SW480 (cell line): Measurements from ENCODE around the gene SMARCA2.
A peak's percentile ranks its signal among the peaks of the same experiment; 100 is the strongest.

Experiments used
- DNase-seq: peaks from one replicate; pipeline ENCODE4 v3.0.0-alpha.2; 2016; ENCODE audit warnings: low spot score

The SMARCA2 gene

DNA sequence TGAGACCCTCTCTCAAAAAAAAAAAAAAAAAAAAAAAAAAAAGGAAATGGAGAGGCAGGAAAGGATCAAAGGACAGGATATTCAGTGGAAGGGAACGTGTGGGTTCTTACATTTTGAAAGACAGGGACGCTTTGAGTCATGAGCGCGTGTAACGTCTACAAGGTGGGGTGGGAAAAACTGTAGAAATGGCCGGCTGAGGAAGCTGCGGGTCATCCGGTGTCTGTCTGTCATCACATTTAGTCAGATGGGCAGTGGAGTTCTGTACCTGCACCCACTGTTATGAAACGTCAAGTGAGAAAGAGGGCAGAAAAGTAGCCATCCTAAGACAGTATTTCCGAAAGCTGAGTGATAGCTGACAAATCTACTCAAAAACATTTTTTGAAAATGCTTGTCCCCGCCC lies 159.8 kb downstream of the SMARCA2 start:
- no peak for DNase-seq

GRCh38 chr9:2177121-2177520 lies 162.0 kb downstream of the SMARCA2 start:
- no peak for DNase-seq

- no peak for DNase-seq
Observed at GRCh38 chr9:2178034-2178734, 163.0 kb downstream of the SMARCA2 start.

- DNase-seq, result peak; percentile 8
Observed at GRCh38 chr9:2179567-2179966, 164.4 kb downstream of the SMARCA2 start.

- DNase-seq, result no peak
Observed at GRCh38 chr9:2180154-2180553, 165.0 kb downstream of the SMARCA2 start.

- DNase-seq, result no peak
Observed at GRCh38 chr9:2180704-2181103, 165.6 kb downstream of the SMARCA2 start.

DNA sequence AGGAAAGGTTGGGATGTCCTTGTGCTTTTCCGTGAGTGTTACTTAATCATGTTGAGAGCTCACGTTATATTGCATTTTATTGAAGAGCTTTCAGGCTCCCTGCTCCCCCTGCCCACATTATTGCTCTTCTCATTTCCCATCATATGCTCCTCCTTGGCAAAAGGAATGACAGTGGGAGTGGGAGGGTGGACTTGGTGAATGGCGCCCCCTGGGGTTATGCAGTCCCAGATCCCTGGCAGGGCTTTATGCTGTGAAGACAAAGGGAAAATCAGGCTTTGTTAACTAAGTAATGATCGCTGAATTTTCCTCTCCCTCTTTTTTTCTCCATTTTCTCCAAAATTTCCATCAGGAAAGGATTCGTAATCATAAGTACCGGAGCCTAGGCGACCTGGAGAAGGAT lies 166.6 kb downstream of the SMARCA2 start:
- no peak for DNase-seq

DNA sequence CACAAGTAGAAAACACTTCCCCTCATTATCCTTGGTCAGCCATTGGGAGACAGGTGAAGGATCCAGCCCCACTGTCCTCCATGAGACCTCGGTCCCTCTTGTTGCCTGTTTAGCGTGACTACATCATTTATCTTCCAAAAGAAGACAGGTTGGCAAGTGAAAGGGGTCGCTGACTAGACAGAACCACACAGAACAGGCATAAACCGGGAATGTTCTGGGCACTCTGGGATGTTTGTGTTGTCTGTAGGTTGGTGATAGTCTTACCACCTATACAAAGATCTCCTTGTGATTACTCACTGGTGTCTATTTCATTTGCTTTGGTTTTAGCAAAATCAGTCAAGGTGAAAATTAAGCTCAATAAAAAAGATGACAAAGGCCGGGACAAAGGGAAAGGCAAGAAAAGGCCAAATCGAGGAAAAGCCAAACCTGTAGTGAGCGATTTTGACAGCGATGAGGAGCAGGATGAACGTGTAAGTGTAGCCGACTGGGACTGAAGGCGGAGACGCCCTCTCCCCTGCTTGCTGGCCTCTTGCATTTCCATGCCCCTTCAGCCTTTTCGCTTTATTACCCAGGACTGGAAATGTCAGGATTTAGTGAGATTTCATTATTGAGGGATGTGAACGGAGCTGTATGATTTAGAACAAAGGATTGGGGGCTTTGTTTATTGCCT lies 175.9 kb downstream of the SMARCA2 start:
- DNase-seq, result no peak

- DNase-seq, result no peak
Observed at GRCh38 chr9:2191609-2191972, 176.4 kb downstream of the SMARCA2 start.

- DNase-seq, result no peak
Observed at GRCh38 chr9:2192356-2192979, 177.3 kb downstream of the SMARCA2 start.

- no peak for DNase-seq
Observed at GRCh38 chr9:2193552-2193951, 178.4 kb downstream of the SMARCA2 start.

DNA sequence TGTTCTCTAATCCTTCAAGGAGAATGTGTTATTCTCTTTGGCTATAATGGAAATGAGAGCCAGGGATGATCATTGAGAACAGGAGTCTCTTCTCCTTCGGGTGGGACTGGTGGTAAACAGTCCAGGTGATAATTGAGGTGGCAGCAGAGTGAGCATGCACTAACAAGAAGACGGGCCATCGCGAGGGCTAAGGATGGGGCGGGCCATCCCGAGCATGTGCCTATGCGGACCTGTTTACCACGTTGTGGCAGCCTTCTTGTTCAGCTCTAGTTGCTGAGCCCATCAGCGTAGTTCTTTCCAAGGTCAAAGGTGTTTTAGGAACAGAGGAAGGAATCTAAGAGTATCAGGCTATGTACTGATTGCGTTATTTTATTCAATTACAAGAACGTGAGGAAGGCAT lies 180.1 kb downstream of the SMARCA2 start:
- no peak for DNase-seq

GRCh38 chr9:2196757-2197156 lies 181.6 kb downstream of the SMARCA2 start:
- DNase-seq, result no peak

DNA sequence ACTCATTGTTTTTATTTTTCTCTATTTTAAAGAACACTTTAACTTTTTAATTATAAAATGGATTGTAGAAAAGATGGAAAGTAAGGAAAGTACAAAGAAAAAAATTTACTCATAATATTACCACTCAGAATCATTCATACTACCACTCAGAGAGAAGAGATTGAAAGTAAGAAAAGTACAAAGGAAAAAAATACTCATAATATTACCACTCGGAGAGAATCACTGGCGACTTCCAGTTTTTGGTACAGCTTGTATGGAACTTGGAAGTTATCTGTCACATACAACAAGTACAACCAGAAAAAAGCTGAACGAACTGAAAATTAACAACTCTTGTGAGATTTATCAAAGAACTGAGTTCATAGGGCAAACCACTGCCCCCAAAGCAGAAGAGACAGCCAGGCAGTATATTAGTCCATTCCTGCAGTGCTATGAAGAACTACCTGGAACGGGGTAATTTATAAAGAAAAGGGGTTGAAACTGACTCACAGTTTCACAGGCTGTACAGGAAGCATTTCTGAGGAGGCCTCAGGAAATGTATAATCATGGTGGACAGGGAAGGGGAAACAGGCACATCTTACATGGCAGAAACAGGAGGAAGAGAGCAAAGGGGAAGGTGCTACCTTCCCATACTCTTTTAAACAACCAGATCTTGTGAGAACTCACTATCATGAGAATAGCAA lies 183.9 kb downstream of the SMARCA2 start:
- DNase-seq, result no peak

GRCh38 chr9:2199999-2200796 lies 185.1 kb downstream of the SMARCA2 start:
- no peak for DNase-seq

GRCh38 chr9:2208465-2208864 lies 193.3 kb downstream of the SMARCA2 start:
- DNase-seq, result no peak

GRCh38 chr9:2208991-2209390 lies 193.8 kb downstream of the SMARCA2 start:
- no peak for DNase-seq

GRCh38 chr9:2209400-2209799 lies 194.3 kb downstream of the SMARCA2 start:
- no peak for DNase-seq

- no peak for DNase-seq
Observed at GRCh38 chr9:2210201-2210600, 195.1 kb downstream of the SMARCA2 start.

DNA sequence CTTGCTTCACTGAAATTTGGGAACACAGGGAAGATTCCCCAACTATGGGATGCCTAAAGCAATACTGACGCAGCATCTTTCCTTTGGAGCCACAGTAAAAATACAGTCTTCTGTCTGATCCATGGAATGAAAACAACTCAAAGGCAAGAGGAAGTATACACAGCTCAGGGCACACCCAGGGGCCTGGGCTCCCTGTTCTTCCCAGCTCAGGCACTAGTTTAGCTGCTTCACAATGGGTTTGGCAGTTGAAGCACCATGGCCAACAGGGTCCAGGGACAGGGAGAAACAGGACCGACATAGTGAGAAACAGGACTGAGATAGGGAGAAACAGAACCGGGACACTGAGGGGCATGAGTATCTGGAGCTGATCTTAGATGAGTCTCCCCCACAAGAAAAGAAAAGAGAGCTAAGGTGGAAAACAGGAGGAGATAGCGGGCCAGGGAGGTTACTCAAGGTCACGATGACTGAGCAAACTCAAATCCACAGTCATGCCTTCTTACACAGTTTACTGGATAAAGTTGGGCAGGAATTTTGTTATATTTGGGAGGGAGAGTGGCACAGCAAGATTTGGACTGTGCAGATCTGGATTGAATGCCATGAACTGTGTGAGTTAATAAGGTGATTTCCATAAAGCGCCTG lies 198.8 kb downstream of the SMARCA2 start:
- DNase-seq, result no peak

- DNase-seq, result no peak
Observed at GRCh38 chr9:2214707-2215106, 199.6 kb downstream of the SMARCA2 start.
